ENCODE measurements around the gene MUC21.
"Not testable (repeated sequence)": the region's sequence is repeated elsewhere in the genome, so short reads cannot be mapped to it uniquely, and the experiment has no call there.

The MUC21 gene

GRCh38 chr6:30970946-30971345 is 12.6 kb upstream of the MUC21 start:
- DNase-seq = no peak

- no peak for DNase-seq
Measured at GRCh38 chr6:30972816-30973215, 10.7 kb upstream of the MUC21 start.

GRCh38 chr6:30974490-30975252 is 8.8 kb upstream of the MUC21 start:
- DNase-seq = no peak

- no peak for DNase-seq
Measured at GRCh38 chr6:30979141-30979540, 4.4 kb upstream of the MUC21 start.

- no peak for DNase-seq
Measured at GRCh38 chr6:30979690-30980089, 3.8 kb upstream of the MUC21 start.

- no peak for DNase-seq
Measured at GRCh38 chr6:30981942-30982772, 1.4 kb upstream of the MUC21 start.

GRCh38 chr6:30985490-30985889 is 2.0 kb downstream of the MUC21 start:
- no peak for DNase-seq

- DNase-seq = no peak
Measured at GRCh38 chr6:30987304-30987703, 3.8 kb downstream of the MUC21 start.

GRCh38 chr6:30988209-30988825 is 4.8 kb downstream of the MUC21 start:
- DNase-seq = no peak

GRCh38 chr6:30990422-30991086 is 7.0 kb downstream of the MUC21 start:
- no peak for DNase-seq

GRCh38 chr6:30991891-30992290 is 8.4 kb downstream of the MUC21 start:
- DNase-seq = no peak

- no peak for DNase-seq
Measured at GRCh38 chr6:30997301-30997700, 13.8 kb downstream of the MUC21 start.

GRCh38 chr6:30998785-30999184 is 15.3 kb downstream of the MUC21 start:
- DNase-seq = no peak

GRCh38 chr6:31000067-31000860 is 16.7 kb downstream of the MUC21 start:
- not testable (repeated sequence) for DNase-seq

GRCh38 chr6:31001281-31001888 is 17.9 kb downstream of the MUC21 start:
- no peak for DNase-seq

- DNase-seq = no peak
Measured at GRCh38 chr6:31002471-31002870, 19.0 kb downstream of the MUC21 start.

- no peak for DNase-seq
Measured at GRCh38 chr6:31004794-31005193, 21.3 kb downstream of the MUC21 start.

- no peak for DNase-seq
Measured at GRCh38 chr6:31005249-31006020, 21.9 kb downstream of the MUC21 start.

- no peak for DNase-seq
Measured at GRCh38 chr6:31007694-31008093, 24.2 kb downstream of the MUC21 start.

- DNase-seq = no peak
Measured at GRCh38 chr6:31008165-31008564, 24.6 kb downstream of the MUC21 start.

- no peak for DNase-seq
Measured at GRCh38 chr6:31009731-31010130, 26.2 kb downstream of the MUC21 start.

Measured in cortex of kidney (tissue), 1 donor.